Midbrain (tissue), 1 donor: ENCODE results near the gene SPATA12.

Experiments
- DNase-seq: peaks from one replicate; lab custom pipeline; 2025; lab: John Stamatoyannopoulos, UW

SPATA12 gene

GRCh38 chr3:57116501-57116900 lies 56.0 kb downstream of the SPATA12 start:
- DNase-seq: no peak

GRCh38 chr3:57118254-57118653 lies 57.8 kb downstream of the SPATA12 start:
- no peak for DNase-seq

- DNase-seq: no peak
These were observed 59.6 kb downstream of the SPATA12 start for GRCh38 chr3:57120040-57120439.

GRCh38 chr3:57120451-57121174 lies 60.1 kb downstream of the SPATA12 start:
- no peak for DNase-seq
